KMS-11 (cell line): ENCODE results near the gene ACTBL2.

Experiments
- H2AFZ ChIP-seq: fragments of 200-600 bp; sonication (generic); 2 replicates; pipeline ENCODE4 v1.6.1; 2016; ENCODE audit warnings: antibody characterized with exemption, mixed run types, low read depth
- H3K27ac ChIP-seq: fragments of 200-600 bp; sonication (generic); 2 replicates; pipeline ENCODE4 v1.6.1; 2016; ENCODE audit warnings: mild to moderate bottlenecking, mixed run types
- H3K27me3 ChIP-seq: fragments of 200-600 bp; sonication (generic); 2 replicates; pipeline ENCODE4 v1.6.1; 2017; ENCODE audit warnings: mild to moderate bottlenecking, low read depth, mixed run types, moderate library complexity; ENCODE audit not compliant: insufficient read depth
- H3K36me3 ChIP-seq: fragments of 200-600 bp; sonication (generic); 2 replicates; pipeline ENCODE4 v1.6.1; 2017; ENCODE audit warnings: mild to moderate bottlenecking, mixed run types; ENCODE audit not compliant: insufficient read depth
- H3K4me1 ChIP-seq: fragments of 200-600 bp; sonication (generic); 2 replicates; pipeline ENCODE4 v1.6.1; 2016; ENCODE audit warnings: mild to moderate bottlenecking, low read depth, mixed run types; ENCODE audit not compliant: poor library complexity, severe bottlenecking
- H3K4me2 ChIP-seq: fragments of 200-600 bp; sonication (generic); 2 replicates; pipeline ENCODE4 v1.7.0; 2016; ENCODE audit warnings: mild to moderate bottlenecking, mixed run types
- H3K4me3 ChIP-seq: fragments of 200-600 bp; sonication (generic); IDR thresholded peaks from 2 replicates; pipeline ENCODE4 v1.6.1; 2017; ENCODE audit warnings: low read depth, low read length, mixed read lengths; ENCODE audit not compliant: insufficient read depth
- H3K79me2 ChIP-seq: fragments of 200-600 bp; sonication (generic); 2 replicates; pipeline ENCODE4 v1.6.1; 2016; ENCODE audit warnings: low read depth, mixed run types; ENCODE audit not compliant: insufficient read depth
- H3K9ac ChIP-seq: fragments of 200-600 bp; sonication (generic); 2 replicates; pipeline ENCODE4 v1.6.1; 2016; ENCODE audit warnings: mild to moderate bottlenecking, mixed run types
- H4K20me1 ChIP-seq: fragments of 200-600 bp; sonication (generic); 2 replicates; pipeline ENCODE4 v1.6.1; 2016; ENCODE audit warnings: mild to moderate bottlenecking, mixed run types; ENCODE audit not compliant: insufficient read depth
- TF ChIP-seq, protein P1 (sequence below): fragments of 200-600 bp; sonication (generic); conservative IDR thresholded peaks from 2 replicates; pipeline ENCODE4 v1.6.1; 2017; ENCODE audit warnings: low read depth, mild to moderate bottlenecking, antibody characterized with exemption, low read length, moderate library complexity, mixed read lengths

Gene ACTBL2

DNA sequence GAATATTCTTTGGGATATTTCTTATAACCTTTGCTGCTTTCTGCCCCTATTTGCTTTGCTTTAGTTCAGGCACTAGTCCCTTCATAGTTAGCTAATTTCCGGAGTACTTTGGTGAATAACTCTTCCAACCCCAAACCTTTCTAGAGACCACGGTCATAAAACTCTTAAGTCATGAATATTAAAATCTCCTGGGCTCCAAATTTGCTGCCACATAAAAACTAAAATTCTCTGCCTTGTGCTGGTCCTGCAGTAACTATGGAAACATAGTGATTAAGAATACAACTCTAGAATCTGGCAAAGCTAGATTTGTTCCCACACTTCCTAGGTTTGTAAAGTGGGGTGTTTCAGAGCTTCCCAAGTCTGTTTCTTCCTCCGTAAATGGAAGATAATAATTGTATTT, 10.0 kb upstream of the ACTBL2 start:
- Histone ChIP-seq H3K4me1 (peaks cover 47% of the 10 kb centered on the region), H3K79me2 (no peaks in the 10 kb centered on the region), H3K27me3 (no peaks in the 10 kb centered on the region), H4K20me1 (no peaks in the 10 kb centered on the region), H3K4me2 (no peak overlapping the region), H2AFZ (no peak overlapping the region), H3K4me3 (no peak overlapping the region), H3K36me3 (no peaks in the 10 kb centered on the region), H3K27ac (no peak overlapping the region), H3K9ac (no peak overlapping the region)
- TF ChIP-seq, protein P1, sequence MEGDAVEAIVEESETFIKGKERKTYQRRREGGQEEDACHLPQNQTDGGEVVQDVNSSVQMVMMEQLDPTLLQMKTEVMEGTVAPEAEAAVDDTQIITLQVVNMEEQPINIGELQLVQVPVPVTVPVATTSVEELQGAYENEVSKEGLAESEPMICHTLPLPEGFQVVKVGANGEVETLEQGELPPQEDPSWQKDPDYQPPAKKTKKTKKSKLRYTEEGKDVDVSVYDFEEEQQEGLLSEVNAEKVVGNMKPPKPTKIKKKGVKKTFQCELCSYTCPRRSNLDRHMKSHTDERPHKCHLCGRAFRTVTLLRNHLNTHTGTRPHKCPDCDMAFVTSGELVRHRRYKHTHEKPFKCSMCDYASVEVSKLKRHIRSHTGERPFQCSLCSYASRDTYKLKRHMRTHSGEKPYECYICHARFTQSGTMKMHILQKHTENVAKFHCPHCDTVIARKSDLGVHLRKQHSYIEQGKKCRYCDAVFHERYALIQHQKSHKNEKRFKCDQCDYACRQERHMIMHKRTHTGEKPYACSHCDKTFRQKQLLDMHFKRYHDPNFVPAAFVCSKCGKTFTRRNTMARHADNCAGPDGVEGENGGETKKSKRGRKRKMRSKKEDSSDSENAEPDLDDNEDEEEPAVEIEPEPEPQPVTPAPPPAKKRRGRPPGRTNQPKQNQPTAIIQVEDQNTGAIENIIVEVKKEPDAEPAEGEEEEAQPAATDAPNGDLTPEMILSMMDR: no peak

- H3K9ac ChIP-seq: no peak overlapping the region
- H2AFZ ChIP-seq: no peak overlapping the region
- no peaks in the 10 kb centered on the region for H3K27me3 ChIP-seq
- no peak overlapping the region for H3K4me3 ChIP-seq
- H3K4me1 ChIP-seq: peaks cover 38% of the 10 kb centered on the region
- H3K36me3 ChIP-seq: no peaks in the 10 kb centered on the region
- no peak overlapping the region for H3K27ac ChIP-seq
- no peaks in the 10 kb centered on the region for H3K79me2 ChIP-seq
- no peak overlapping the region for H3K4me2 ChIP-seq
- TF ChIP-seq, protein P1: no peak
- no peaks in the 10 kb centered on the region for H4K20me1 ChIP-seq
These were observed 8.9 kb upstream of the ACTBL2 start for GRCh38 chr5:57491369-57491965.

DNA sequence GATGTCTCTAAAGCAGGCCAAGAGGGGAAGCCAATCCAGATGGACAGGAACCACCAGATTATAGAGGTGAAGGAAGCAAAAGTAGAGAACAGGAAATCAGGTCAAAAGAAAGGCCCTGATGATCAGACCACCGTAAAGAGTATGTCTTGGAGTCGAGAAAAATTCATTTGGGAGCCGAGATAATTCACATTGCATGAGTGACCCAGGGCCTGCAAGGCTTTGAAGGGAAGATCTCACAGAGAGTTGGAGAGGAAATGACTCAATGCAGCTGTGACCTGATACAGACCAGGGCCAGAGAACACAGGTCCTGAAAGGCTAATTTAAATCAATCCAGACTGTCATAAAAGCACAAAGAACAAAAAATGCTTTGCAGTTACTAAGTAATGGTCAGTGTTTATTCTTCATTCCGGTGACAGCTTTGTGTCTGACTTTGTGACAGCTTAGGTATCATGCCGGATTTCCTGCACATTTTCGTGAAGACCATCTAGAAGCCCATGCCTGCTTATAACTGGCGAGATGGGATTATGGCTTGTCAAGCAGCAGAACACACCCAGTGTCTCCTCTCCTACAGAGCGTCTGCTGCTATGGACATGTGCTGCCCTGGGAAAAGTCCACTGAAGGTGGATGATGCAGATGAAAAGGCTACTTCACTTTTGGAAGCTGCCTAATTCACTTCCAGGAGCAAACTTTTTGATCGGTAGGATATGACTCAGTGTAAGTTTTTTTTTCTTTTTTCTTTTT, 5.8 kb upstream of the ACTBL2 start:
- H3K4me1 ChIP-seq: peaks cover 7% of the 10 kb centered on the region
- H4K20me1 ChIP-seq: no peaks in the 10 kb centered on the region
- no peak overlapping the region for H2AFZ ChIP-seq
- H3K27me3 ChIP-seq: no peaks in the 10 kb centered on the region
- no peak overlapping the region for H3K4me3 ChIP-seq
- no peak overlapping the region for H3K4me2 ChIP-seq
- H3K36me3 ChIP-seq: no peaks in the 10 kb centered on the region
- no peak overlapping the region for H3K27ac ChIP-seq
- no peak overlapping the region for H3K9ac ChIP-seq
- no peaks in the 10 kb centered on the region for H3K79me2 ChIP-seq
- TF ChIP-seq, protein P1: no peak

DNA sequence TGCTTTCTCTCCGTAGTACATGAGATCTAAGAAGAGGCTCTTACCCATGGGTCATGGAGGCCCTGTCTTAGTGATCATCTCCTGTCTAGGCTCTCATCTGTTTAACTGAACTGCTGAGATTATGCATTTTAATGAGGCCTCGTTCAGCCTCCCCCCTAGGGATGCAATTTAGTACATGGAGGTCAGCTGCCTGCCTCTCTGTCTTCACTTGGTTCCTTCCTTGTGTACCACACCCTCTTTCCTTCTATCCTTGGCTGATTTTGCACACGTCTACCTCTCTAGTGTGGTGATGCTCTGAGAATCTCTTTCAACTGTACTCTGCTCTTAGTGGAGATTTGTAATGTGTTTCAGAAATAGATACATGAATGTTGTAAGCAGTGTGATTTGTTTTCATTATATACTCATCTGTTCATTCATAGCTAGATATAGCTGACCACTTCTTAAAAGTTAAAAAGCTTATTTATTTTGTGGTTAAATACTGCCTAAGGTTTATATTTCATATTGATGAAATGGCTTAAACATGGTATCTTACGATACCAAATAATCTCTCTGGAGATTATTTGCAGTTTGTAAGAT, 3.5 kb upstream of the ACTBL2 start:
- no peak overlapping the region for H3K9ac ChIP-seq
- TF ChIP-seq, protein P1: no peak
- H3K27ac ChIP-seq: no peak overlapping the region
- H3K36me3 ChIP-seq: no peaks in the 10 kb centered on the region
- H3K27me3 ChIP-seq: no peaks in the 10 kb centered on the region
- no peak overlapping the region for H3K4me2 ChIP-seq
- no peaks in the 10 kb centered on the region for H3K4me1 ChIP-seq
- no peak overlapping the region for H3K4me3 ChIP-seq
- no peaks in the 10 kb centered on the region for H3K79me2 ChIP-seq
- no peaks in the 10 kb centered on the region for H4K20me1 ChIP-seq
- H2AFZ ChIP-seq: no peak overlapping the region
